ENCODE measurements around the gene SCMH1.
"Not testable (repeated sequence)": the region's sequence is repeated elsewhere in the genome, so short reads cannot be mapped to it uniquely, and the experiment has no call there.

Gene SCMH1

GRCh38 chr1:41144285-41144684, 97.8 kb downstream of the SCMH1 start:
- no peak for DNase-seq

- no peak for DNase-seq
Observed at GRCh38 chr1:41138549-41138948, 103.6 kb downstream of the SCMH1 start.

- DNase-seq = no peak
Observed at GRCh38 chr1:41135196-41135947, 106.7 kb downstream of the SCMH1 start.

GRCh38 chr1:41134325-41134724, 107.8 kb downstream of the SCMH1 start:
- not testable (repeated sequence) for DNase-seq

- DNase-seq = peak; percentile 3
Observed at GRCh38 chr1:41122851-41123518, 119.1 kb downstream of the SCMH1 start.

GRCh38 chr1:41122148-41122547, 120.0 kb downstream of the SCMH1 start:
- DNase-seq = no peak

- DNase-seq = no peak
Observed at GRCh38 chr1:41118645-41119044, 123.5 kb downstream of the SCMH1 start.

- not testable (repeated sequence) for DNase-seq
Observed at GRCh38 chr1:41117241-41117640, 124.9 kb downstream of the SCMH1 start.

GRCh38 chr1:41110736-41111135, 131.4 kb downstream of the SCMH1 start:
- no peak for DNase-seq

GRCh38 chr1:41110286-41110685, 131.8 kb downstream of the SCMH1 start:
- DNase-seq = no peak

- no peak for DNase-seq
Observed at GRCh38 chr1:41109310-41110197, 132.6 kb downstream of the SCMH1 start.

- DNase-seq = no peak
Observed at GRCh38 chr1:41108696-41109275, 133.3 kb downstream of the SCMH1 start.

- DNase-seq = no peak
Observed at GRCh38 chr1:41103766-41104165, 138.3 kb downstream of the SCMH1 start.

GRCh38 chr1:41102653-41103052, 139.5 kb downstream of the SCMH1 start:
- no peak for DNase-seq

- DNase-seq = no peak
Observed at GRCh38 chr1:41101950-41102607, 140.0 kb downstream of the SCMH1 start.

GRCh38 chr1:41101076-41101475, 141.0 kb downstream of the SCMH1 start:
- no peak for DNase-seq

GRCh38 chr1:41100170-41100569, 141.9 kb downstream of the SCMH1 start:
- DNase-seq = no peak

GRCh38 chr1:41098730-41099460, 143.2 kb downstream of the SCMH1 start:
- DNase-seq = no peak

- no peak for DNase-seq
Observed at GRCh38 chr1:41097105-41097504, 145.0 kb downstream of the SCMH1 start.

GRCh38 chr1:41093826-41094225, 148.3 kb downstream of the SCMH1 start:
- DNase-seq = no peak

GRCh38 chr1:41086921-41087320, 155.2 kb downstream of the SCMH1 start:
- DNase-seq = no peak

- DNase-seq = no peak
Observed at GRCh38 chr1:41078616-41079015, 163.5 kb downstream of the SCMH1 start.

Data from activated naive CD4-positive, alpha-beta T cell treated with Interleukin-2 at 50 U/mL for 16 hours (primary cell).